Hepatocyte (in vitro differentiated cells): ENCODE measurements around the gene INO80. TPM values are rescaled to one million over a fixed set of nuclear protein-coding genes. Genes with fewer than 3 reads are reported as not detected.

Source experiments
- DNase-seq: peaks from one replicate; pipeline ENCODE4 v3.0.0-alpha.2; 2016; ENCODE audit warnings: low spot score
- H2AFZ ChIP-seq: fragments of 200-600 bp; sonication (generic); 2 replicates; pipeline ENCODE4 v1.6.0; 2016; ENCODE audit warnings: antibody characterized with exemption, mild to moderate bottlenecking
- H3K27ac ChIP-seq: fragments of 200-600 bp; sonication (generic); 2 replicates; pipeline ENCODE4 v1.5.1; 2016; ENCODE audit warnings: mild to moderate bottlenecking
- H3K27me3 ChIP-seq: fragments of 200-600 bp; sonication (generic); 2 replicates; pipeline ENCODE4 v1.6.1; 2016
- H3K36me3 ChIP-seq: fragments of 200-600 bp; sonication (generic); replicated peaks from 2 replicates; pipeline ENCODE4 v1.5.1; 2016; ENCODE audit warnings: low read depth; ENCODE audit not compliant: insufficient read depth
- H3K4me1 ChIP-seq: fragments of 200-600 bp; sonication (generic); 2 replicates; pipeline ENCODE4 v1.5.1; 2016; ENCODE audit warnings: mild to moderate bottlenecking, moderate library complexity; ENCODE audit not compliant: insufficient read depth
- H3K4me2 ChIP-seq: fragments of 200-600 bp; sonication (generic); 2 replicates; pipeline ENCODE4 v1.6.0; 2016
- H3K4me3 ChIP-seq: fragments of 200-600 bp; sonication (generic); 2 replicates; pipeline ENCODE4 v1.5.1; 2016; ENCODE audit warnings: mild to moderate bottlenecking
- H3K79me2 ChIP-seq: fragments of 200-600 bp; sonication (generic); 2 replicates; pipeline ENCODE4 v1.6.0; 2017; ENCODE audit warnings: mild to moderate bottlenecking
- H3K9me2 ChIP-seq: fragments of 200-600 bp; sonication (generic); replicated peaks from 2 replicates; pipeline ENCODE4 v1.6.0; 2017; ENCODE audit warnings: mild to moderate bottlenecking; ENCODE audit not compliant: insufficient read depth
- H3K9me3 ChIP-seq: fragments of 200-600 bp; sonication (generic); 2 replicates; pipeline ENCODE4 v1.5.1; 2016; ENCODE audit warnings: low read depth, mild to moderate bottlenecking
- H4K20me1 ChIP-seq: fragments of 200-600 bp; sonication (generic); 2 replicates; pipeline ENCODE4 v1.6.0; 2016; ENCODE audit warnings: mild to moderate bottlenecking; ENCODE audit not compliant: insufficient read depth, poor library complexity, severe bottlenecking
- EZH2 ChIP-seq: fragments of 200-600 bp; sonication (generic); IDR thresholded peaks from 2 replicates; pipeline ENCODE4 v1.6.1; 2016; ENCODE audit warnings: antibody characterized with exemption, mild to moderate bottlenecking, borderline replicate concordance
- EZH2phosphoT487 ChIP-seq: fragments of 200-600 bp; sonication (generic); IDR thresholded peaks from one replicate; pipeline ENCODE4 v1.6.1; 2018; ENCODE audit warnings: antibody characterized with exemption, mild to moderate bottlenecking, low read depth, moderate library complexity; ENCODE audit not compliant: unreplicated experiment, severe bottlenecking
- WGBS: methylation state at CpG from one replicate; pipeline ENCODE4 v1.1.6; 2016; ENCODE audit warnings: low lambda C conversion rate; ENCODE audit errors: missing lambda C conversion rate; 5-methylcytosine and 5-hydroxymethylcytosine counted together
- polyA plus RNA-seq: library from polyadenylated mRNA; unstranded; fragments of >200 nt; fragmentation: Nextera tagmentation; extraction: Ambion mirVana; gene quantifications from 2 replicates; pipeline ENCODE4 v1.2.1, GENCODE V29; 2016
- total RNA-seq: library from RNA; depleted of rRNA; stranded (reverse); fragments of >200 nt; gene quantifications from 2 replicates; pipeline ENCODE4 v1.2.3, GENCODE V29; 2014
- TF ChIP-seq, protein P1 (sequence below): fragments of 200-600 bp; sonication (generic); IDR thresholded peaks from 2 replicates; pipeline ENCODE4 v1.5.1; 2016; ENCODE audit warnings: antibody characterized with exemption, mild to moderate bottlenecking; ENCODE audit not compliant: poor library complexity

INO80 gene
- total and polyA plus RNA-seq, 2 experiments from 2014 or later: 4.5 to 15.5 TPM

DNA sequence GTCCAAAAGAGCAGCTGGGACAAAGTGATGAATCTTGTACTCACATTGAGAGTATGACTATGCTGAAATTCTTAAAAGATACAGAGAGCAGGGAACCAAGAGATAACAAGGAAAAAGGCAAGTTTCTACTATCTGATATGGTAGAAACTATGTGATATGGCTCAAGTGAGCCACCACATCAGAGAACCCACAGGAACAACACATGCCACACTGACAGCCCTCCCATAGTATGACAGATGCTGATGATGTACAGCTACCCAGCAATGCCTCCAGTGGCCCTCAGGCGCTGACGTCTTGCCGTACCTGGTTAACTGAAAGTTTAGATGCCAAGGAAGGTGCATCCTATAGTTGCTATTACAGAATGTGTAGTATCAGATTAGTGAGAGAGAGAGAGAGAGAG is 120.4 kb downstream of the INO80 start:
- TF ChIP-seq, protein P1, sequence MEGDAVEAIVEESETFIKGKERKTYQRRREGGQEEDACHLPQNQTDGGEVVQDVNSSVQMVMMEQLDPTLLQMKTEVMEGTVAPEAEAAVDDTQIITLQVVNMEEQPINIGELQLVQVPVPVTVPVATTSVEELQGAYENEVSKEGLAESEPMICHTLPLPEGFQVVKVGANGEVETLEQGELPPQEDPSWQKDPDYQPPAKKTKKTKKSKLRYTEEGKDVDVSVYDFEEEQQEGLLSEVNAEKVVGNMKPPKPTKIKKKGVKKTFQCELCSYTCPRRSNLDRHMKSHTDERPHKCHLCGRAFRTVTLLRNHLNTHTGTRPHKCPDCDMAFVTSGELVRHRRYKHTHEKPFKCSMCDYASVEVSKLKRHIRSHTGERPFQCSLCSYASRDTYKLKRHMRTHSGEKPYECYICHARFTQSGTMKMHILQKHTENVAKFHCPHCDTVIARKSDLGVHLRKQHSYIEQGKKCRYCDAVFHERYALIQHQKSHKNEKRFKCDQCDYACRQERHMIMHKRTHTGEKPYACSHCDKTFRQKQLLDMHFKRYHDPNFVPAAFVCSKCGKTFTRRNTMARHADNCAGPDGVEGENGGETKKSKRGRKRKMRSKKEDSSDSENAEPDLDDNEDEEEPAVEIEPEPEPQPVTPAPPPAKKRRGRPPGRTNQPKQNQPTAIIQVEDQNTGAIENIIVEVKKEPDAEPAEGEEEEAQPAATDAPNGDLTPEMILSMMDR: no peak
- no peak for TF ChIP-seq EZH2
- TF ChIP-seq EZH2phosphoT487: no peak
- no peaks in the 10 kb centered on the region for H3K9me3 ChIP-seq
- no peaks in the 10 kb centered on the region for H3K9me2 ChIP-seq
- peaks cover 8% of the 10 kb centered on the region for H3K79me2 ChIP-seq
- H2AFZ ChIP-seq: no peak overlapping the region
- no peak overlapping the region for H3K27ac ChIP-seq
- H3K36me3 ChIP-seq: no peaks in the 10 kb centered on the region
- 79% methylated on average over 3 of the region's 3 CpGs for WGBS
- H3K4me2 ChIP-seq: no peak overlapping the region
- H3K4me3 ChIP-seq: no peak overlapping the region
- H4K20me1 ChIP-seq: no peaks in the 10 kb centered on the region
- no peak for DNase-seq
- H3K27me3 ChIP-seq: no peaks in the 10 kb centered on the region
- peaks cover 7% of the 10 kb centered on the region for H3K4me1 ChIP-seq

DNA sequence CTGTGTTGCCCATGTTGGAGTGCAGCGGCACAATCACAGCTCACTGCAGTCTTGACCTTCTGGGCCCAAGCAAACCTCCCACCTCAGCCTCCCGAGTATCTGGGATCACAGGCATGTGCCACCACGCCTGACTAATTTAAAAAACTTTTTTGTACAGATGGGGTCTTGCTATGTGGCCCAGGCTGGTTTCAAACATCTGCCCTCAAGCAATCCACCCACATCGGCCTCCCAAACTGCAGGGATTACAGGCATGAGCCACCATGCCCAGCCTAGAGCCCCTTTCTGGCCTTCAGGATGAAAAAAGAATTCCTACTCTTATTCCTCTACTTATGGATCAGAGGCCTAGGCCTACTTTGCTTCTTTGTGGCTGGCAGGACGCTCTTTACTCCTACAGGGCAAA is 123.3 kb downstream of the INO80 start:
- H3K9me2 ChIP-seq: no peaks in the 10 kb centered on the region
- TF ChIP-seq EZH2phosphoT487 (no peak), EZH2 (no peak)
- TF ChIP-seq, protein P1: no peak
- H2AFZ ChIP-seq: no peak overlapping the region
- H3K79me2 ChIP-seq: no peaks in the 10 kb centered on the region
- H3K4me3 ChIP-seq: no peak overlapping the region
- no peaks in the 10 kb centered on the region for H3K36me3 ChIP-seq
- H4K20me1 ChIP-seq: no peaks in the 10 kb centered on the region
- H3K4me1 ChIP-seq: peaks cover 5% of the 10 kb centered on the region
- no peak for DNase-seq
- peak overlapping the region; percentile 30 for H3K27ac ChIP-seq
- no peaks in the 10 kb centered on the region for H3K27me3 ChIP-seq
- no peaks in the 10 kb centered on the region for H3K9me3 ChIP-seq
- 86% methylated on average over 5 of the region's 5 CpGs for WGBS
- no peak overlapping the region for H3K4me2 ChIP-seq

- WGBS: 57% methylated on average over 1 of the region's 1 CpG
- H3K9me3 ChIP-seq: no peaks in the 10 kb centered on the region
- no peaks in the 10 kb centered on the region for H3K27me3 ChIP-seq
- no peaks in the 10 kb centered on the region for H3K79me2 ChIP-seq
- no peak overlapping the region for H3K4me2 ChIP-seq
- no peak for DNase-seq
- H3K36me3 ChIP-seq: no peaks in the 10 kb centered on the region
- TF ChIP-seq EZH2 (no peak), EZH2phosphoT487 (no peak)
- TF ChIP-seq, protein P1: no peak
- H2AFZ ChIP-seq: no peak overlapping the region
- H3K9me2 ChIP-seq: no peaks in the 10 kb centered on the region
- H4K20me1 ChIP-seq: no peaks in the 10 kb centered on the region
- H3K27ac ChIP-seq: peak overlapping the region; percentile 1
- H3K4me3 ChIP-seq: no peak overlapping the region
- peaks cover 5% of the 10 kb centered on the region for H3K4me1 ChIP-seq
These were observed 123.8 kb downstream of the INO80 start for GRCh38 chr15:40992241-40992741.

DNA sequence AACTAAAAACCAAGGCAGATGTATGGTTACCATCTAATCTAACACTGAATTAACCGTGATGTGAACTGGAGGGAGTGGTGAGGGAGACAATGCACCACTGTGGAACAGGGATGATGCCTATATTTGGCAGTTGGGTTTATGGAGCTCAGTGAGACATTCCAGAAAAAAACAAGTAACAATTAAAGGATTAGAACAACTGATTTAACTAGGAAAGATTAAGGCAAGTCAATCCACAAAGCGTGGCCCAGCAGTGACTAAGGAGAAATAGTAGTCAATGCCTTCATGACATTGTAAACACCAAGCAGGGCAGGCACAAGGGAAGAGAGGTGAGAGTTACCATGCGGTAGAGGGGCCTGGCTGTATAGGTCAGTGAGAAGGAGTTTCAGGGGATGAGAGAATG is 124.7 kb downstream of the INO80 start:
- Histone ChIP-seq H3K36me3 (no peaks in the 10 kb centered on the region), H3K27ac (no peak overlapping the region)

More for the DNA sequence above, 124.7 kb downstream of the INO80 start:
- no peak overlapping the region for H3K4me3 ChIP-seq
- H3K4me2 ChIP-seq: no peak overlapping the region
- H3K9me2 ChIP-seq: no peaks in the 10 kb centered on the region
- WGBS: 80% methylated on average over 3 of the region's 3 CpGs
- no peak overlapping the region for H2AFZ ChIP-seq
- no peak for TF ChIP-seq EZH2
- TF ChIP-seq, protein P1: no peak
- TF ChIP-seq EZH2phosphoT487: no peak
- H3K79me2 ChIP-seq: no peaks in the 10 kb centered on the region
- peaks cover 5% of the 10 kb centered on the region for H3K4me1 ChIP-seq
- no peak for DNase-seq
- no peaks in the 10 kb centered on the region for H3K9me3 ChIP-seq
- no peaks in the 10 kb centered on the region for H4K20me1 ChIP-seq
- H3K27me3 ChIP-seq: no peaks in the 10 kb centered on the region
